Transverse colon (tissue), 4 donors: Measurements from ENCODE around the gene TXNIP. TPM values are rescaled to one million over a fixed set of nuclear protein-coding genes. Genes with fewer than 3 reads are reported as not detected.

Experiments used
- DNase-seq: peaks from one replicate; pipeline ENCODE4 v3.0.0-alpha.2; 2019
- H3K27ac ChIP-seq, 4 donors: fragments of 200-600 bp; sonication (generic); 2 replicates each; pipeline ENCODE4 v1.5.1; 2016 to 2018; ENCODE audit warnings: inconsistent platforms in 4 of 4
- H3K27me3 ChIP-seq: fragments of 200-600 bp; sonication (generic); 2 replicates; pipeline ENCODE4 v1.5.1; 2017; ENCODE audit warnings: inconsistent platforms
- H3K36me3 ChIP-seq, 4 donors: fragments of 200-600 bp; sonication (generic); 2 replicates each; pipeline ENCODE4 v1.5.1; 2017 to 2019; ENCODE audit warnings: inconsistent platforms in 4 of 4
- H3K4me1 ChIP-seq, 4 donors: fragments of 200-600 bp; sonication (generic); 2 replicates each; pipeline ENCODE4 v1.5.1; 2017 to 2020; ENCODE audit warnings: inconsistent platforms in 4 of 4
- H3K4me3 ChIP-seq, 4 donors: fragments of 200-600 bp; sonication (generic); 1 replicate in 1 of 4; 2 replicates in 3 of 4; pipeline versions ENCODE4 v1.5.1 to v1.6.1; 2017 to 2019; ENCODE audit warnings: inconsistent platforms in 4 of 4
- H3K9me3 ChIP-seq, 2 donors: fragments of 200-600 bp; sonication (generic); 2 replicates each; pipeline ENCODE4 v1.5.1; 2017 to 2019; ENCODE audit warnings: inconsistent platforms in 2 of 2
- EP300 ChIP-seq: sonication (generic); formaldehyde crosslinking; IDR thresholded peaks from one replicate; pipeline ENCODE4 v1.6.1; 2017; ENCODE audit warnings: antibody characterized with exemption, low read depth
- POLR2A ChIP-seq: fragments of 450-650 bp; IDR thresholded peaks from one replicate; pipeline ENCODE4 v1.6.1; 2016; ENCODE audit warnings: antibody characterized with exemption, mild to moderate bottlenecking, moderate library complexity
- POLR2AphosphoS5 ChIP-seq, 3 donors: sonication (generic); formaldehyde crosslinking; IDR thresholded peaks; one replicate each; pipeline ENCODE4 v1.6.1; 2016; ENCODE audit warnings: antibody characterized with exemption in 3 of 3
- WGBS, 2 donors: methylation state at CpG; one replicate each; pipeline ENCODE4 v1.1.5; 2018; ENCODE audit warnings: low coverage in 1 of 2; 5-methylcytosine and 5-hydroxymethylcytosine counted together
- in situ Hi-C, 4 donors: fragments of 200-750 bp; cut with MboI; loops; one replicate each; pipeline versions ENCODE4 v1.15.0 to v1.15.1; 2017; ENCODE audit warnings: low sequenced_read_pairs in 3 of 4, low pct_ligation_motif_present in 1 of 4, low pct_unique_long_range_greater_than_20kb in 1 of 4
- intact Hi-C: fragments of 100-400 bp; cut with DNase I; formaldehyde crosslinking; loops from one replicate; pipeline ENCODE4 v1.15.1; 2023; ENCODE audit warnings: low total_unique reads
- total RNA-seq, 4 donors: library from RNA; depleted of rRNA; stranded (reverse); fragments of >200 nt; gene quantifications; one replicate each; pipeline ENCODE4 v1.1.0, GENCODE V29; 2016
- TF ChIP-seq, protein P1 (sequence below), 5 experiments: fragments of 200-600 bp in 3 of 5; fragments of 450-650 bp in 2 of 5; sonication (generic) in 3 of 5; IDR thresholded peaks; 1 replicate in 2 of 5; 2 replicates in 3 of 5; pipeline ENCODE4 v1.5.1; 2016 to 2017; ENCODE audit warnings: antibody characterized with exemption in 5 of 5, inconsistent platforms in 3 of 5, mild to moderate bottlenecking in 2 of 5, moderate library complexity in 1 of 5

TXNIP gene
- total RNA-seq, 4 donors from 2014 or later, result 296 to 2,602 (median 982) TPM

DNA sequence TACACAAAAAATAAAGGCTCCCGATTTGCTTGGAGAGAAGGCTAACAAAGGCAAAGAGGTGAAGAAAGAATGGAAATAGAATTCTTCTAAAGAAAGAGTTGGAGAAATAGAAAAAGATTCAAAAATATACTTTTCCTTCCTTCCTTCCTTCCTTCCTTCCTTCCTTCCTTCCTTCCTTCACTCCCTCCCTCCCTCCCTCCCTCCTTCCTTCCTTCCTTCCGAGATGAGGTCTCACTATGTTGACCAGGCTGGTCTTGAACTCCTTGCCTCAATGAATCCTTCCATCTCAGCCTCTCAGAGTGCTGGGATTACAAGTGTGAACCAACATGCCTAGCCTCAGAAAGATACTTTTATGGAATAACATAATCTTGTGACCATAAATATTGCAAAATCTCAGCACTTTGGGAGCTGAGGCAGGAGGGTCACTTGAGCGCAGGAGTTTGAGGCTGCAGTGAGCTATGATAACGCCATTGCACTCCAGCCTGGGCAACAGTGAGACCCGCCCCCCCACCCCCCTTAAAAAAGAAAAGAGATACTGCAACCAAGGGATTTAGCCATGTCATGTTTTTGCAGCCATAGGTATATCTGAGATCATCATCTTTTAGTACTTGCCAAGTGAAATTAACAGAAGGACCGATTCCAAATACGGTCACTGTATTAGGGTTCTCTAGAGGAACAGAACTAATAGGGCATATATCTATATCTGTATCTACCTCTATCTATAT lies 26.2 kb upstream of the TXNIP start:
- Histone ChIP-seq H3K36me3 (no peaks in the 10 kb centered on the region), H3K27ac (no peak overlapping the region), H3K27me3 (peaks cover 48% of the 10 kb centered on the region), H3K9me3 (no peaks in the 10 kb centered on the region), H3K4me1 (peaks cover 0 to 10% (median 7%) of the 10 kb centered on the region in 4 donors), H3K4me3 (no peak overlapping the region)
- TF ChIP-seq EP300 (no peak), POLR2AphosphoS5 (IDR thresholded peaks at IDR 0.05) (no peak), POLR2A (no peak)
- TF ChIP-seq, protein P1, sequence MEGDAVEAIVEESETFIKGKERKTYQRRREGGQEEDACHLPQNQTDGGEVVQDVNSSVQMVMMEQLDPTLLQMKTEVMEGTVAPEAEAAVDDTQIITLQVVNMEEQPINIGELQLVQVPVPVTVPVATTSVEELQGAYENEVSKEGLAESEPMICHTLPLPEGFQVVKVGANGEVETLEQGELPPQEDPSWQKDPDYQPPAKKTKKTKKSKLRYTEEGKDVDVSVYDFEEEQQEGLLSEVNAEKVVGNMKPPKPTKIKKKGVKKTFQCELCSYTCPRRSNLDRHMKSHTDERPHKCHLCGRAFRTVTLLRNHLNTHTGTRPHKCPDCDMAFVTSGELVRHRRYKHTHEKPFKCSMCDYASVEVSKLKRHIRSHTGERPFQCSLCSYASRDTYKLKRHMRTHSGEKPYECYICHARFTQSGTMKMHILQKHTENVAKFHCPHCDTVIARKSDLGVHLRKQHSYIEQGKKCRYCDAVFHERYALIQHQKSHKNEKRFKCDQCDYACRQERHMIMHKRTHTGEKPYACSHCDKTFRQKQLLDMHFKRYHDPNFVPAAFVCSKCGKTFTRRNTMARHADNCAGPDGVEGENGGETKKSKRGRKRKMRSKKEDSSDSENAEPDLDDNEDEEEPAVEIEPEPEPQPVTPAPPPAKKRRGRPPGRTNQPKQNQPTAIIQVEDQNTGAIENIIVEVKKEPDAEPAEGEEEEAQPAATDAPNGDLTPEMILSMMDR (IDR thresholded peaks at IDR 0.05), result no peak
- WGBS, 2 donors, result 80 to 81% methylated on average over 6 to 7 of the region's 7 CpGs
- intact Hi-C loops, result no loop called here
- in situ Hi-C loops, result loop anchor here in 1 of 4 donors (10.0 to 25.0 kb wide), 2 partner anchors 48 to 135 kb away; partner anchors contain the start of gene ANKRD35
- no peak for DNase-seq

DNA sequence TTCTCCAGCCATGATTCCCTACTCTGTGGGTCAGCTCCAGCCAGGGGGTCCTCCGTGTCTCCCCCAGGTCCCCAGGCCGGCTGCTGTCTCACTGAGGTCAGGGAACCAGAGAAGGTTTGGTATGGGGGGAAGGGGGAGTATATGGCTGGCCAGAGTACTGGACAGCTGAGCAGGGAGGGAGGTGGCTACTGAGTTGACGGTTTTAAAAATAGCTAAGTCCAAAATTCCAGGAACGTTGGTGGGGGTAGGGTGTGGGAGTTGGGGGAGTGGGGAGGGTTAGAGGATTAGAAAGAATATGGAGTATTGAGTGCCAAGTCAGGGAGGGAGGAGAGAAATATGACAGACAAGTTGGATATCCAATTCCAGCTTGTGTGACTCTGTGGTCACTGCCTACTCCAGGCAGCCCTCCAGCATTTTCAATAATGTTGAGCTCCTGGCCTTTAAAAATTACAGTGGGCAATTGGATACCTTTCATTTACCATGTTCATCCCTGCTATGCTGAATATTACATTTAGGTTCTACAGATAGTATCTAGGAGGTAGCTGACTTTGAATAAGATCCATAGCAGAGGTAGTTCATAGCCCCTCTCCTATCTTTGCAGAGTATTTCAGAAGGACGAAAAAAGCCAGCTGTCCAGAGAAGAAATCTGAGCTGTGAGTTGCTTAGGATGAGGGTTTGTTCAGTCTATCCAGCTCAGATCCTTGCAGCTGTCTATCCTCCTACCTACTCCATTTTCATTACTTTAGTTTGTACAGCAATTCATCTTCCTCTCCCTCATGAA lies 25.4 kb upstream of the TXNIP start, which contains the start of gene HJV:
HJV (minus strand) TSS at position 114 of the 781 bp plus-strand sequence. CDS start 1,504 bp downstream, outside the sequence.
- DNase-seq, result no peak
- 46 to 67% methylated on average over 3 to 5 of the region's 5 CpGs for WGBS, 2 donors
- intact Hi-C loops (no loop called here), in situ Hi-C loops (loop anchor here in 1 of 4 donors (10.0 to 25.0 kb wide), 2 partner anchors 47 to 135 kb away; partner anchors contain the start of gene ANKRD35)
- Histone ChIP-seq H3K27me3 (peaks cover 48% of the 10 kb centered on the region), H3K4me3 (no peak within 1 kb of the TSS), H3K36me3 (no peaks in the 10 kb centered on the region), H3K9me3 (no peaks in the 10 kb centered on the region), H3K27ac (no peak within 1 kb of the TSS), H3K4me1 (peaks cover 0 to 10% (median 7%) of the 10 kb centered on the region in 4 donors)
- TF ChIP-seq, protein P1 (IDR thresholded peaks at IDR 0.05), result no peak
- TF ChIP-seq EP300 (no peak), POLR2AphosphoS5 (IDR thresholded peaks at IDR 0.05) (no peak), POLR2A (no peak)

DNA sequence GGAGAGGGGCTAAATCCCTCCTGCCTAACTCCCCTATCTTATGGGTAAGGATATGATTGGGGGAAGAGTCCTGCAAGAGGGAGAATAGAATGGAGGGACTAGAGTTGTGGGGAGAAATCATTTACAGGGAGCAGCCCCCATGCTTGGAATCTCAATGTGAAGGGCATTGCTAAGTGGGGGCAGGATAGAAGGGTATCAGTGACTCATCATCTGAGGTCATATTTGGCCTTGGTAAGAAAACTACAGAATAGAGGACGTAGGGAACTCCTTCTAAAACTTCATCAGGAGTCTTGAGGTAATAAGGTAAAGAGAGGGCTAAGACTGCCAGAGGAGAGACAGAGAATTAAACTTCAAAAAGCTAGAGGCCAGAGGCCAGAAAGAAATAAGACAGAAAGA lies 24.7 kb upstream of the TXNIP start:
- no peaks in the 10 kb centered on the region for H3K9me3 ChIP-seq
- H3K27ac ChIP-seq, result no peak overlapping the region
- H3K27me3 ChIP-seq, result peaks cover 54% of the 10 kb centered on the region
- H3K4me1 ChIP-seq, result peaks cover 0 to 10% (median 7%) of the 10 kb centered on the region in 4 donors
- intact Hi-C loops, result no loop called here
- no peak for DNase-seq
- H3K4me3 ChIP-seq, result no peak overlapping the region
- 78 to 87% methylated on average over 1 of the region's 1 CpG for WGBS, 2 donors
- no peaks in the 10 kb centered on the region for H3K36me3 ChIP-seq
- TF ChIP-seq, protein P1 (IDR thresholded peaks at IDR 0.05), result no peak
- TF ChIP-seq POLR2A (no peak), EP300 (no peak), POLR2AphosphoS5 (IDR thresholded peaks at IDR 0.05) (no peak)
- in situ Hi-C loops, result loop anchor here in 1 of 4 donors (10.0 to 25.0 kb wide), 2 partner anchors 46 to 134 kb away; partner anchors contain the start of gene ANKRD35
